Activated T-helper 9 cell treated with anti-CD3 and anti-CD28 coated beads, Interleukin-2, amount 50 U/mL, for 16 hours (primary cell): ENCODE results near the gene COA7.
A peak's percentile ranks its signal among the peaks of the same experiment; 100 is the strongest.

Experiments
- DNase-seq: peaks from one replicate; pipeline ENCODE4 v3.0.0-alpha.2; 2020; ENCODE audit warnings: low read depth

Gene COA7

DNA sequence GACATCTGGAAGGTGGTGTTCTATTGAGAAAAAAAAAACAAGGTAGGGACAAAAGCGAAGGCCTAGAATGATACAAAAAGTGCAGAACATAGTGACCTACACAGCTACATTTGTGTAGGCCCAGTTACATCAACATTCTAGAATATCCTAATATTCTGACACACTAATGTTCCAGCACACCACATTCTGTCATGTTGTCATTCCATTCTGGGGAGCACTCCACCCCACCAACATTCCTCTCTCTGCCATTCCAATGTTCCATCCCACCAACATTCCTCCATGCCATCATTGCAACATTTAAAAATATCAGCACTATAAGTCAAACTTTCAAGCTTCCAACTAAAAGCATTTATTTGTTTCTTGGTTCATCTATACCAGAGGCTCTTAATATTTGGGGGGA lies 28.5 kb downstream of the COA7 start:
- no peak for DNase-seq

GRCh38 chr1:52668711-52669110 lies 29.4 kb downstream of the COA7 start:
- DNase-seq = no peak

DNA sequence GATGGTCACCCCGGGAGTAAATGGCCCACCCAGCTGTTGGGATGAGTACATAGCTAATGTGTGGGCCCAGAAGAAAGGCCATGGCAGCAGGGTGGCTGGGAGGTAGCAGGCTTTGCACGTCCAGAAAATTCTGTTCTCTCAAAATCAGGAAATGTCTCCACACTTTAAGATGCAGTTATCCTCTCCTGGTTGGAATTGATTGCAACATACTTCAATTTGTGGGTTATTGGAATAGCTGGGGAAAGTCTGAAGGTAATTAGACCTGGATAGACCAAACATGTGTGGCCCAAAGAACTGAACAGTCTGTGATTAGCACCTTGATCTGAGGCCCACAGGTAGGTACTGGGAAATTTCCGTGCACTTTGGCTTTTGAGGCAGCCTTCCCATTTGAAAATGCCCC lies 30.2 kb downstream of the COA7 start:
- no peak for DNase-seq

- DNase-seq = no peak
Measured at GRCh38 chr1:52667290-52667689, 30.9 kb downstream of the COA7 start.

DNA sequence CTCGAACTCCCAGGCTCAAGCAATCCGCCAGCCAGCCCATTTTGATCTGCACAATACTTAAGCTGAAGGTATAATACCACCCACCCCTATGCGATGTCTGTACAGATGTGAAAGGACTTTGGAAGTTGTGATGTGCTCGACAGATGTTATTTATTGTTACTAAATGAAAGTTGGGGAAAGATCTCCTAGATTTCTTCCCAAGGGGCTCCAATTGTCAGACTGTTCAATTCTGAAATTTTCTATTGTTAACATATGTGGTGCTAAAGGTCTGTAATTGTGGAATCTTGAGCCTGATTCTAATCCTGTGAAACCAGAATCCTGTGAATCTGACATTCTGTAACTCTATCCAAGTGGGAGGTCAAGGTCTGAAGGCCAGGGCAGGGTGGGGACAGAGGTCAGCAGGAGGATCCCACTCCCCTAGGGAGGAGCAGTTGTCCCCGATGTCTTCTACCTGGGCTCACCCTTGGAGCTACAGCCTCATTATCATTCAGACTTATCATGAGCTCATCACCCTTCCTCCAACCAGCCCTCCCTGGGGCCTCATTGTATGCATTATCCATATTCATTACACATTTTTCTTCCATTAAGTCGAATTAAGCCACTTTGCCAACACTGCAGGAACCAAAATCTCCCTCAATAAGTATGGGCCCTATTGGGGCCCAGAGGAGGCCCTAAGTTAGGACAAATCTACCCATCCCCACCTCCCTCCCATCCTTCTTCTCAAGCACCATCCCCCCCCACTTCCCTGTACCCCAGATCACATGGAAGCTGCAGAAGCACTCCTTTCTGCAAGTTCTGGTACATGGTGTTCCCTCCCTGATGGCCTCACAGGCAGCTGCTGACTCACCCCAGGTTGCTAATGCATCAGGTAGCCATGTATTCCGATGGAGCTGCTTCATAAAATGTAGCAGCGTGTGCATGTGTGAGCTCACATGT lies 32.9 kb downstream of the COA7 start:
- no peak for DNase-seq

GRCh38 chr1:52663716-52664115 lies 34.4 kb downstream of the COA7 start:
- DNase-seq = no peak

DNA sequence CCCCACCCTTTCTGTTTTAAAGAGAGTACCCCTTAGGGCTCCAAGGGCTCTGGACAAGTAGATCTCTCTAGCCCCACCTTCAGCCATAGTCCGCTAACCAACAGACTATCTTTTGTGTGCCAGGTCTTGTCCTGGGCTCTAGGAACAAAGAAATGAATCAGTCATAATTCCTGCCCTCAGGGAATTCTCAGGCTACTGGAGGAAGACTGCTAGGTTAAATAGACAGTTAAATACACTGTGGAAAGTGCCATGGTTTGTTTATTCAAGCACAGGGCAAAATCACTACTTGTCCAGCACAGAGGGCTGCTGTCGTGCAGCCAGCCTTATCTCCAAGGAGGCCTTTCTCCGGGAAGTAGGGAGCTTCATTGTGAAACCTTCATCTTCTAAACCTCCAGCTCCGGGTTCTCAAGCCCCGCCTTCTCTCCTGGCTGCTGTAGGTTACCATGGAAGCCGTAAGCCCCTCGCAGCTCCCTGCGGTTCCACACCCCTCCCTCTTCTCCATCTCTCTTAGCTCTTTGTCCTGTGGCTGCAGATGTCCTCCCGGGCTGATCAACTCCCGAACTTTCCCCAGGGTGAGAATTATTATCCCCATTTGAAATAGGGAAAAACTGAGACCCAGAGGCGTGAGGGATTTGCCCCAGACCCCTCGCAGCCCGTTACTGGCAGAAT lies 35.4 kb downstream of the COA7 start:
- DNase-seq = no peak

- no peak for DNase-seq
Measured at GRCh38 chr1:52660807-52661206, 37.3 kb downstream of the COA7 start.

DNA sequence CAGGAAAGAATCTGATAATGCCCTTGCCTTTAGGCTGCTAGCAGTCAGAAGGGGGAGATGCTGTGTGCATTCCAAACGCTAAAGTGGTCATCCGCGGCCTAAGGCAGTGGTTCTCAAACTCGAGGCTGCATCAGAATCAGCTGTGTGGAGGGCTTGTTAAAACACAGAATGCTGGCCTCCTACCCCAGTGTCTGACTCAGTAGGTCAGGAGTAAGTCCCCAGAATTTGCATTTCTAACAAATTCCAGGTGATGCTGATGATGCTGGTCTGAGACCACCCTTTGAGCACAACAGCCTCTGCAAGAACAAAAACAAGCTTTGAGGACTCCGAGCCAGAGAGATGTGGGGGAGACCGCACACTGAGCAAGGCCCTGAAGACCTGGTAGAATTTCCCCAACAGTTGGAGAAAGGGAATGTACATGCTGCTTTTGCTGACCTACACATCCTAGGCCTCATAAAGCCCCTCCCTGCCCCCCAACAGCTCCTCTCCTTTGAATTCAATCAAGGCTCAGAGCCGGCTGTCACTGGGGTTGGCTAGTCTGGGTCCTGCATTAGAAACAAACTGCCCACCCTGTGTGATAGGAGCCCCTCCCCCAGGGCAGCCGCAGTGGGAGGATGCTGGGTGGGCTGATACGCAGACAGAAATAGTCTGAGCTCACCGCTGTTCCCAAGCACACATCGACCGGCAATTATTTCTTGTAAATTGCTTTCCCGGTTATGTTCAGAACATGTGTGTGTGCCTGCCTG lies 38.1 kb downstream of the COA7 start:
- no peak for DNase-seq

DNA sequence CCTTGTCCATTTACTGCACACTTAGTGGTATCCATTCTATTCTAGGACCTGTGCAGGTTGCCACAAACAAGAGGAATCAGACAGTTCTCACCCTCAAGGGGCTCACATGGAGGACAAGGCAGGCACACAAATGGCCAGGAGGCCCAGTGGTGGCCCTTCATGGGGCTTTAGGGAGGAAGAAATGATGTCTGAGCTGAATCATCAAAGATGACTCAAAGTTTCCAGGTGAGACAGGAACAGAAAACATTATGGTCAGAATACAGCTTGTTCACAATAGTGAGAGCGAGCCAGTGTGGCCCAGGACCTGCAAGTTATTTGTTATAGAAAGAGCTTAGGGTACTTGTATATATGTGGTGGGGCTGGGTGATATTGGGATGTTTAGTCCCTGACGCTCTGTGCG lies 38.8 kb downstream of the COA7 start:
- no peak for DNase-seq

GRCh38 chr1:52658795-52659194 lies 39.4 kb downstream of the COA7 start:
- no peak for DNase-seq

DNA sequence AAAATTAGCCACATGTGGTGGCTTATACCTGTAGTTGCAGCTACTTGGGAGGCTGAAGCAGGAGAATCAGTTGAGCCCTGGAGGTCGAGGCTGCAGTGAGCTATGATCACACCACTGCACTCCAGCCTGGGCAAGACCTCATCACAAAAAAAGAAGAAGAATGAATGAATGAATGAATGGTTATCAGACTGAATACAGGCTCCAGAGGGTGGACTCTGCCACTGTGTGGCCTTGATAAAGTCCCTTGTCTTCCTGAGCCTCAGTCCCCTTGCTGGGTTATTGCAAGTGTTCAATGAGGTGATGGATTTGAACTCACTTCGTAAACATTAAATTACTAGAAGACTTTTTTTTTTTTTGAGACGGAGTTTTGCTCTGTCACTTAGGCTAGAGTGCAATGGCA lies 40.4 kb downstream of the COA7 start:
- no peak for DNase-seq

GRCh38 chr1:52654063-52654462 lies 44.1 kb downstream of the COA7 start:
- DNase-seq = no peak

DNA sequence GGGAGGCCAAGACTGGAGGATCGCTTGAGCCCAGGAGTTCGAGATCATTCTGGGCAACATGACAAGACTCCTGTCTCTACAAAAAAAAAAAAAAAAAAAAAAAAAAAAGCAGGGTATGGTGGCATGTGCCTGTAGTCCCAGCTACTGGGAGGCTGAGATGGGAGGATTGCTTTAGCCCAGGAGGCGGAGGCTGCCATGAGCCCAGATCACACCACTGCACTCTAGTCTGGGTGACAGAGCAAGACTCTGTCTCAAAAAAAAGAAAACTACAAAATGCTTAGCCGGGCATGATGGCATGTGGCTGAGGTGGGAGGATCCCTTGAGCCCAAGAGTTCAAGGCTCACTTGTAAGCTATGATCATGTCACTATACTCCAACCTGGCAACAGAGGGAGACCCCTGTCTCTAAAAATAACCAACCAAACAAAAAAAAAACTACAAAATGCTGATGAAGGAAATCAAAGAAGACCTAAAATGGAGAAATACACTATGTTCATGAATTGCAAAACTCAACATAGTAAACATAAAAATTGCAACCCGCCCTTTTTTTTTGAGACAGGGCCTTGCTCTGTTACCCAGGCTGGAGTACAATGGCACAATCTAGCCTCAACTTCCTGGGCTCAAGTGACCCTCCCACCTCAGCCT lies 44.8 kb downstream of the COA7 start:
- DNase-seq = no peak

GRCh38 chr1:52651904-52652303 lies 46.2 kb downstream of the COA7 start:
- DNase-seq = no peak

DNA sequence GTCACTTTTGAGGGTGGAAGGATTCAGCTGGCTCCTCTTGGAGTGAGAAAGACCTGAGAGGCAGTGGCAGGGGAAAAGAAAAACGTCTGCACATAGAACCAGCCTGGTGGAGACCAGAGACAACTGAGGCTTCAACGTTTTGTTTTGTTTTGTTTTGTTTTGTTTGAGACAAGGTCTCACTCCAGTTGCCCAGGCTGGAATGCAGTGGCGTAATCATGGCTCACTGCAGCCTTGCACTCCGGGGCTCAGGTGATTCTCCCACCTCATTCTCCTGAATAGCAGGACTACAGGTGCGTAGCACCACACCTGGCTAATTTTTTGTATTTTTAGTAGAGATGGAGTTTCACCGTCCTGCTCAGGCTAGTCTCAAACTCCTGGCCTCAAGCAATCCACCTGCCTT lies 52.9 kb downstream of the COA7 start:
- no peak for DNase-seq

GRCh38 chr1:52641307-52641706 lies 56.8 kb downstream of the COA7 start:
- no peak for DNase-seq

DNA sequence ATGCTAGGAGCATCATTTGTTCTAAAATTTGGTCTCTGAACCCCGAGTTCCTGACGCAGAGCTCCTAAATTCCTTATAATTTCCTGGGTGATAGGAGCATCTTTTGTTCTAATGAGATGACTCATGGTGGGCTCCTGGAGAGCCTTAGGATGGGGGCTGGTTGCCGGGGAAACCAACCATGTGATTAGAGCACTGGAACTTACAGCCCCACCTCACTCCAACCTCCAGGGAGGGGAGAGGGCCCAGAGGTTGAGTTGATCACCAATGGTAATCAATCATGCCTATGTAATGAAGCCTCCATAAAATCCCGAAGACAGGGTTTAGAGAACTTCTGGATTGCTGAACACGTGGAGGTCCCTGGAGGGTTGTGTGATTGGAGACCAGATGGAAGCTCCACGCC lies 57.5 kb downstream of the COA7 start:
- no peak for DNase-seq

GRCh38 chr1:52637946-52638345 lies 60.2 kb downstream of the COA7 start:
- DNase-seq = no peak

GRCh38 chr1:52636721-52637695 lies 61.1 kb downstream of the COA7 start:
- DNase-seq = peak; percentile 46
